ENCODE results near the gene RBM20.
"Not testable (repeated sequence)": the region's sequence is repeated elsewhere in the genome, so short reads cannot be mapped to it uniquely, and the experiment has no call there.

The RBM20 gene

DNA sequence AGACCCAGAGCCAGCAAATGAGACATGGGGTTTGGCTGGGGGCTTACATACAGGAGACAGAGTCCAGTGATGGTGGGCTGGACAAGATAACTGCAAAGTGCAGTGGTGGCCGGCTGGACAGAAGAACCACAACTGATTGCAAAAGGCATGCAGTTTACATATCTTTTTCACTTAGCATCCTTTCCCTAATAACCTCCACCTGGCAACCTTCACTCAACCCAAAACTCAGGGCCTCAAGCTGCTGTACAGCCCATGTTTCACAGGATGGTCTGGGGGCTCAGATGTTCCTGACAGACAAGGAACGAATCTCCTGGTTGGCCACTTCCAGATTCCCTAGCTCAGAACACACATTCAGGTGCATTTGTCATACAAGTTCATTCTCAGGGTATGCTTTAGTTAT lies 219.8 kb downstream of the RBM20 start:
- in situ Hi-C loops (cut with MboI; ENCODE audit: low sequenced_read_pairs) = no loop called here

DNA sequence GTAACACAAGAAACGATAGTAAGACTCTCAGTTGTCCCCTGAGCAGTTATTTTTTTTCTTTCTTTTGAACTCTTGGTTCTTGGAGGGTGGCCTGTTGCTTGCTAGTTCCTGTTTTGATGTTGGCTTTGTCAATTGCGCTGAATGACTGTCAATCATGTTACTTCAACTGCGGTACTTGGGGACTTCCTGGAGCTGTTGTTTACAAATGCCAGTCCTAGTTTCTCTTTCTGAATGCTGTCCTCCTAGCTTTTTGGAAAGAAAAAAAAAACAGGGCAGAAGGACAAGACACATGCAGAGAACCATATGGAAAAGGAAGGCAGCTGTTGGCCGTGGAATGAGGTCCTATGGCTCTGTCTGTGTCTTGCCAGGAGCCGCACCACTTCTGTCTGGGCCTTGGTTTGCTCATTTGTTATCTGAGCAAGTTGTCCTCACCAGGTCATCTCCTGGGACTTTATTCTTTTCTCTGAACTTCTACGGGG lies 220.6 kb downstream of the RBM20 start:
- in situ Hi-C loops (cut with MboI; ENCODE audit: low sequenced_read_pairs) = no loop called here

DNA sequence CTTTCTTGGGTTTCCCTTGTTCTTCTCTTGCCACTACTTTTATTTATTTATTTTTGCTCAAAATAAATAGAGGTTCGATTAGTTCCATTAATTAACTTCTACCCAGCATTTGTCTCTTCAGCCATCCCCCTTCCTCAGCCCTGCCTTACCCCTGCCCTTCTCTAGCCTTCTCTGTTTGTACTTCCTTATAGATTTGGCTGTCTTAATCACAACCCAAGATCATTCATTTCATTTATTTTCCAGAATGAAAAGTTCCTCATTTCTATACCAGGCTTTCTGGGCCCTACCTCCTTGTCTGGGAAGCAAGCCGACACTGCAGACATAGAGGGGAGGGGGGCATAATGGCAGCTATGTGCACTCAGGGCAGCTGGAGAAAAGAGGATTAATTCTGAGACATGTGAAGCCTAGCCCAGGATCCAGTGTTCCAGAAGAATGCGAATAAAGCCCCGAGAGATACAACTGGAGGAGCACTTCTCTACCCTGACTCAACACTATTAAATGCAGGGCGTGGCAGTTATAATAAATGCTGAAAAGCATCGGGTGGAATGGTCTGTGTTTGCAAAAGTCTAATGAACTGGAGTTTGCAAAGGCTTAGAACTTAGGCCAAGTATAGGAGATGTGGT lies 221.2 kb downstream of the RBM20 start:
- in situ Hi-C loops (cut with MboI; ENCODE audit: low sequenced_read_pairs) = no loop called here

DNA sequence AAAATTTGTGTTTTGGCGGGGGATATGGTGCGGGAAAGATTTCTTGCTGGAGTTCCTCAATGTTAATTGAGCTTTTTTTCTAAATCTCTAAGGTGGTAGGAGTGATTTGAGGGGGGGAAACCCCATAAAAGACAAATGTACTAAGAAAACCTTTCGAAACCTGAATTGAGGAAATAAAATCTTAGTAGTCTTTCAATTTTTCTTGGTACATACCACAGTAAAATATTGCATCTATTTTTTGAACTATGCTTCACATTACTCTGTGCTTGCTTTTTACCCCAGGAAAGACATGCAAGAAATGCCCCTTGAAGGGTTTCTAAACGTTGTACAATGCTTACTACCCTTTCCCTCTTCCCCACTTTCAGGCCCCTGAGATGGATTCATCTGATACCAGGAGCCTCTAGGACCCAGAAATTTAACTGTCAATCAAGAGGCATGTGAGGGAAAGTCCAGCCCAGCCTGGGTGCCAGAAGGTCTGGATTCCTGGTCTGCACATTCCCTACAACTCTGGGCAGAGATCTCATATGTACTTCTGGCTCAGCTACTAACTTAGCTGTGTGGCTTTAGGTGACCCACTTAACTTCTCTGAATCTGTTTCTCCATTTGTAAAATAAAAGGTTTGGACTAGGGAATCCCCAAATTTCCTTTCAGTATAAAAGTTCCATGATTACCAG lies 221.8 kb downstream of the RBM20 start:
- in situ Hi-C loops (cut with MboI; ENCODE audit: low sequenced_read_pairs) = no loop called here

DNA sequence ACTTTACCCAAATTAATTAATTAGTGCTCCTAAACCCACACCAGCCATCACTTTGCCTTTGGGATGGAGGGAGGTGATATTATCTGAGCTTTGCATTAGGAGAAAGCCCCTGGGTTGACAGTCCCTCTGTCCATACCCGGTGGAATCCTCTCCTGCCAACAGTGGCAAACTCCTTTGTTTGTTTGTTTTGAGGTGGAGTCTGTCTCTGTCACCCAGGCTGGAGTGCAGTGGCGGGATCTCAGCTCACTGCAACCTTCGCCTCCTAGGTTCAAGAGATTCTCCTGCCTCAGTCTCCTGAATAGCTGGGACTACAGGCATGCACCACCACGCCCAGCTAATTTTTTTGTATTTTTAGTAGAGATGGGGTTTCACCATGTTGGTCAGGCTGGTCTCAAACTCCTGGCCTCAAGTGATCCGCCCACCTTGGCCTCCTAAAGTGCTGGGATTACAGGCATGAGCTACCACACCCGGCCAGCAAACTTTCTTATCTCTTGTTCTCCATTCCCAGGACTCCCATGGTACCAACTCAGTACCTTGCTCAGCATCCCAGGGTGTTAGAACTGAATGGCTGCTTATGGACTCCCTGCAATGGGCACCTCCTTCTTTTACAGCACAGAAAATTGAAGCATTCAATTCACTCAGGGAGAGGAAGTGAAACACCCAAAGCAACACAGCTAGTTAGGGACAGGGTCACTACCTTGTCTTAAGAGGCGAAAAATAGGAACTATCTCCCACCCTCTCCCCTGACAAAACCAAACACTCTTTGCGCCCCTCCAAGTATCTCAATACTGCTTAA lies 223.1 kb downstream of the RBM20 start:
- in situ Hi-C loops (cut with MboI; ENCODE audit: low sequenced_read_pairs) = not testable (repeated sequence)

DNA sequence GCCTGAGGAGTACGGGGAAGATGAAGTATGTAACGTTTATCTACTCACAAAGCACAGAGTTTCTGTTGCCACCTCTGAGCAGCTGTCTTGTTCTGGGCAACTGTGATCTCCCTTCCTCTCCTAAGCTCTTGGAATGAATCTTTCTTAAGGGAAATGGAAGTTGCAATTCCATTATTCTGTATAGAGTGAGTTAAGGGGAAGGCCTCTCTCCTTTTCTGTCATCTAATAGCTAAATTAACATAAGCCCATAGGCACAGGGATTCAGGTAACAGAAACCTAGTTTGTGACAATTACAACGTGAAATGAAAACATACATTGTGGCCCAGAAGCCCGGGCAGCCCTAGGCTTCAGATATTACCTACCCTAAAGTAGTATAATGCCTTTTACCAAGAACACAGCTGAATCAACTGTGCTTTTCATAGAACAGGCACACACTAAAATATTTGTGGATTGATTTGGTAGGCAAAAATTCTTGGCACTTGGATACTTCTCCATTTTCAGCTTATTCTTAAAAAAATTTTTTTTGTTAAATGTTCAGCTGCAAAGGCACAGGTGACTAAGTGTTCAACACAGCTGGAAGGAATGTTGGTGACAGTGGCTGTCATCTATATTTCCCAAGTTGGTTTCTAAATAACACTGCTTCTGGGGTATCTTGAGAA lies 223.8 kb downstream of the RBM20 start:
- in situ Hi-C loops (cut with MboI; ENCODE audit: low sequenced_read_pairs) = no loop called here

DNA sequence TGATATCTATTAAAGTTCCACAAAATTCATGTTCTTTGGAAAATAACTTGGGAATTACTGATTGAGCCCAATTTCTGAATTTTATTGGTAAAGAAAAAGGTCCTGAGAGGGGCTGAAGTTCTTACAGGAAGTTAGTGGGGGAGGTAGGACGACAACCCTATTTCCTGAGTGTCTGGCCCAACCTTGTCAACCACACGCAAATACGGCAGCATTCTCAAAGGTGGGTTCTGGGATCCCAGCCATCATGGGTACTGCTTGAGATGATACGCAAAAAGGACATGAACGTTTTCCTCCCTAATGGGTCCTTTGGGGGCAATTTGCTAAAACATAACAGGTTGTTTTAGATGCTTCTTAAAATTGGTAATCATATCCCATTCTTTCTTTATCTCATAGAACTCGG lies 224.8 kb downstream of the RBM20 start:
- in situ Hi-C loops (cut with MboI; ENCODE audit: low sequenced_read_pairs) = no loop called here

DNA sequence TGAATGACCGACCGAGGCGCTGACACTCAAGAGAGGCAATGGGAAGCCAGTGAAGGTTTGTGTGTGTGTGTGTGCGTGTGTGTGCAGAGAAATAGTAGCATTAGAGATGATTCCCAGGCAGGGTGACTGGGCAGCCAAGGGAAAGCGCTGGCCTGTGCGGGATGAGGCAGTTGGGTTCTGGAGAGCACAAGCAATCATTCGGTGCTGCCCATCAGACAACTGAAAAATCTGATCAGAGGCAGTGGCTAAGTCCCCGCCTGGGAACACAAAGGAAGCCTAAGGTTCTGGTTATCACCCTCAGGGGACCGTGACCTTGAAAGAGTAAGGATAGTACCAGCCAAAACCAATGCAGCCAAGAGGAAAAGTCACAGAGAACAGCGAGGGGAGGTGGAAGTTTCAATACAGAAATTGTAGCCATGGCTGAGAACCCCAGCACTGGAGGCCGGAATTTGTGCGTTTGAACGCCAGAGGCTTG lies 226.7 kb downstream of the RBM20 start:
- in situ Hi-C loops (cut with MboI; ENCODE audit: low sequenced_read_pairs) = no loop called here

DNA sequence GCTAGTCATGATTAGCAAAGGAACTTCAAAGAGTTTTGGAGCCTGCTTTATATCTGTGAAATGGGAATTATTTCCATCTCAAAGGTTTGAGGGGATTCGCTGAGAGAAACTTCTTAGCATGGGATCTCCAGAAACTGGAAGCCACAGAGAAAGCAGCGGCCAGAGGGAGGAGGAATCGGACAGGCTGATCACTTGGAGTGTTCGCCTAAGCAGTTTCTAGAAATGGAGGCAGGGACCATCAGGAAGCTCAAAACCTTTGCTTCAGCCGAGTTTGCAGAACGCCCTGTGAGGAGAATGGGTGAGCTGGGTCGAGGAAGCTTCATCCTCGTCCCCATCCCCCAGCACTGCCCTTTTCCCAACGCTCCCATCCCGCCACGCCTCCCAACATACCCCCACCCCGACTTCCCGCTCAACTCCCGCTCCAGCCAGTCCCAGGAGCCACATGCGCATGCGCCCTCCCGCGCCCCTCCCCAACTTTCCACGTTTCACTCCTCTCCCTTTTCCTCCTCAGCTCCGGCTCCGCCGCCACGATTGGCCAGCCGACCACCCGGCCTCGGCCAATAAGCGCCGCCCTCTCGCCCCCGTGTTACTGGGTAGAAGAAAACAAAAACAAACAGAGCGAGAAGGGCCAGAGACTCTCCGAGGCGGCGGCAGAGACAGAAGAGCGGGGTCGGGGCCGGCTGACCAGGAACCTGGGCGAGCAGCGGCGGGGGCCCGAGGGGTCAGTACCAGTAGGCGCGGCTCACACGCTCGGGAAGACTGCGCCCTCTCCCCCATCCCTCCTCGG lies 227.4 kb downstream of the RBM20 start, which contains the start of gene PDCD4:
PDCD4 (plus strand) TSS at position 631 of the 787 bp plus-strand sequence. CDS start 4,100 bp downstream, outside the sequence.
- in situ Hi-C loops (cut with MboI; ENCODE audit: low sequenced_read_pairs) = no loop called here

DNA sequence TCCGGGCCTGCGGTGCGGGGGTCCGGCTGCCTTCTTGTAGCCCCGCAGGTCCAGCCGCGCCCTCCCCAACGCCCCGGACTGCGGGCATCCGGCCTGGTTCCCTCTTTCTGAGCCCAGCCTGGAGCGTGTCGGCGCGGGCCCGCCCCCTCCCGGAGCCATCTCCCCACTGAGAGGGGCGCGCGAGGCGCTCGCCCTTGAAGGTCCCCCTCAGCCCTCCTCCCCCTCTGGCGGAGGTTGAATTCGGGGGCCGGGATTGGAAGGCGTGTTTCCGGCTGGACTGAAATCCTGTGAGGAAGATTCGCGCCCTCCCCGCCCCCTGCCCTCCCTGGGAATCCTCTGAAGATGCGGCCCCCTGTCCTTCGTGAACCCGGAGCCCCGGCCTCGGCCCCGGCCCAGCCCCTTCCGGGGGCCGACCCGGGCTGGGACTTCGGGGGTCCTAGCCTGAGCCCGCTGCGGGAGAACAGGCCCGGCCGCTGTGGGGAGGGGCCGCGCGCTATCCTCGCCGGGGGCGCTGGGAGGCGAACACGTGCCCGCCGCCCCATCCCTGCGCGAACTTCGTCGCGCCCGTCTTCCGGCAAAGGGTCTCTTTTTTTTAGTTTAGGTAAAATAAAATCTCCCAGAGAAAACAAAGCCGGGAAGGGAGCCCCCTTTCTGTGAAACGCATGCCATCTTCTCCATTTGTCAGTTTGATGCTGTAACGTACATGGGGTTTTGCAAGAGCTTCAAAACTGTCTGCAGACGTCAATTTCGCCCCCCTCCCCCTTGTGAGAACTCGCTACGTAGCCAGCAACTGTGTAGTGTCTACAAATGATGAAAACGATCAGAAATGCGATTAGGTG lies 228.2 kb downstream of the RBM20 start:
- in situ Hi-C loops (cut with MboI; ENCODE audit: low sequenced_read_pairs) = no loop called here

DNA sequence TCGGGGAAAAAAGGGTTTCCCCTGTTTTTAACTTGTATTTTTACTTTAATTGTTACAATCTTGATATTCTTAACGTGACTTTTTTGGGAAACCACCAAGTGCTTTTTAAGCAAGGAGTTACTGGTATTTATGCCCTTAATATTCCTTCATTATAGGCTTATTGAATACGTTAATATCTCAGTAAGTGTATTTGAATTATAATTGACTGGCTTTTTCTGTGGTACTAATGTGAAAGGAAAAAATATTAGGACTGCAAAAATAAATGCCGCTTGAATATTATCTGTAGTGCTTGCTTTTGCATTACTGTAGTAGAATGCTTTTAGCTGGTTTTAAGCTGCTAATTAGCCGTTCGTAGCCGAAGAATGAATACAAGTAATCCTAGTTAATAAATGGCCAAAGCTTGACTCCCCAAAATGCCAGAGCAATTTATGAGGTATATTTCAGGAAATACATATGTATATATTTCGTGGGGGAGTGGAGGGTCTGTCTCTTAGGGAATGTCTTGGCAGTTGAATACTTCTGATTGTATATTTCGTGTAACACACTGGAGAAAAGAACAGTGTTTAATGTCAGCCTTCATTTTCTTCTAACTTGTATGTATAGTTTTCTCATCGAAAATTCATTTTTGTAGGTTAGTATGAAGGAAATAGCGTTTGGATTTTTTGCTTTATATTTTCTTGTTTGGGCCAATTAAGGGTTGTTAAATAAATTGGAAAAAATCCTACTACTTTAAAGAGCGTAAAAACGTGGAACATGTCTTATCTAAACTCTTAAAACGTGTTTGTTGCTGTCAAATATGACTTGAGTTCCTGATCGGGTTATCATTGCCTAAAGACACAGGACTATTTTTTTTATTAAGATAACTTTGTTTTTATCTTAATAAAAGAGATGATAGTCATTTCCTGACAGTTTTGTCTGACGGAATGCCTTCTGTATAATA lies 229.1 kb downstream of the RBM20 start:
- in situ Hi-C loops (cut with MboI; ENCODE audit: low sequenced_read_pairs) = no loop called here

DNA sequence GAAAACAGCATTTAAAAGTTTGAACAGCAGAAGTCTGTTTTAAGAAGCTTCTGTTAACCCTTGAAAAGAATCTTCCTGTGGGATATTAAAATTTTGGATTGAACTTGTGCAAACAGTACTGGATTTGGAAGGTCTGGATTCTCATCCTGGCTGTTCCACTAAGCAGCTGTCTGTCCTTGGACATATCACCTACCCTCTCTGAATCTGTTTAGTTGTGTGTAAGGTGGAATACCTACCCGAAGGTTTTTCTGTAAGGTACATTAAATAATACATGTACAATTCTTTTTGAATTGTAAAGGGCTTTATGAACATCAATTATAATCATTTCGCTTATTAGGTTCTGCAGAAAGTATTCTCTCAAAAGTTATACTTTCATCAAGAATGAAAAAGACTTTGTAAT lies 229.8 kb downstream of the RBM20 start:
- in situ Hi-C loops (cut with MboI; ENCODE audit: low sequenced_read_pairs) = no loop called here

DNA sequence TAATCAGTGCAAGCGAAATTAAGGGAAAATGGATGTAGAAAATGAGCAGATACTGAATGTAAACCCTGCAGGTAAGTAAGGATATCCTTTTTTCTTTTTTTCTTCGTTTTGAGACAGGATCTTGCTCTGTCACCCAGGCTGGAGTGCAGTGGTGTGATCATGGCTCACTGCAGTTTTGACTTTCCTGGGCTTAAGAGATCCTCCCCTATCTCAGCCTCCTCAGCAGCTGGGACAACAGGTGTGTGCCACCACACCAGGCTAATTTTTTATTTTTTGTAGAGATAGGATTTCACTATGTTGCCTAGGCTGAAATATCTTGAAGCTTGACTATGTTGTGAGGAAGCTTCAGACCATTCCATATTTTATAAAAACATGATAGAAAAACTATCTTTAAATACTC lies 231.9 kb downstream of the RBM20 start:
- in situ Hi-C loops (cut with MboI; ENCODE audit: low sequenced_read_pairs) = no loop called here

DNA sequence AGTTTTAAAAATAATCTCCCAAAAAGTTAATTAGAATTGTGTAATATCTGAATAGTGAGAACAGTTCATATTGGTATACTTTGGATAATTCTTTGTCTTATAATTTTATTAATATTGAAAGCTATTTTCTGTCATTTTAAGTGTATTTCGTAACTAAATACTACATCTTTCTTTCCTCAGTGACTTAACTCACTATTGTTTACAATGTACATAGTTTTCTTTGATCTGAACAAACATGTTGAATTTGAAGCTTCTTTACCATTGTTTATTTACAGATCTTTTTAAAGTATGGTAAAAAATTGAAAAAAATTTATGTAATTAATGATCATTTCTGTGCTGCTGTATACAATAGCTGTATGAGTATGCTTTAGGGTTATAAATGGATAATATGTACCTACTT lies 232.7 kb downstream of the RBM20 start:
- in situ Hi-C loops (cut with MboI; ENCODE audit: low sequenced_read_pairs) = no loop called here

DNA sequence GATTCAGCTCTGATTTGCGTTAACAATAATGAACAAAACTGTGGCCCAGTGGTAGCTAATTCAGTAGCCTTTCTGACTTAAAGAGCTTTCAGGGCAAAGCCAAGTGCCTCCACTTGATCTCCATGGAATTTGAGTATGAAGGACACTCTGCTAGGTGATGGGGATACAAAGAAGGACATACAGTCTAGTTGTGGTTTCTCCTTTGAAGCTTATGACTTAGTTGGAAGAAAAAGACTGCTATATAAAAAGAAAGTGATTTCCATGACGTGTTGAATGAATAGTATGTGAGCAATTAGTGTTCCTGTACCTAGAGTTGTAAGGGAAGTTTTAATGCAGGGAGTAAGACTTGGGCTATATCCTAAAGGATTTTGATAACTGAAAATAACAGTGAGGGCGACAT lies 235.9 kb downstream of the RBM20 start:
- in situ Hi-C loops (cut with MboI; ENCODE audit: low sequenced_read_pairs) = no loop called here

DNA sequence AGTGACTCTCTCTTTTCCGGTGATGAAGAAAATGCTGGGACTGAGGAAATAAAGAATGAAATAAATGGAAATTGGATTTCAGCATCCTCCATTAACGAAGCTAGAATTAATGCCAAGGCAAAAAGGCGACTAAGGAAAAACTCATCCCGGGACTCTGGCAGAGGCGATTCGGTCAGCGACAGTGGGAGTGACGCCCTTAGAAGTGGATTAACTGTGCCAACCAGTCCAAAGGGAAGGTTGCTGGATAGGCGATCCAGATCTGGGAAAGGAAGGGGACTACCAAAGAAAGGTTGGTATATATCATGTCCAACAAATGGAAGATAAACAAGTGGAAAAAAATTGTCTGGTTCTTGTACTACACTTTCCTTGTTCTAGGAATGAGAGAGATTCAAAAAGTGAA lies 237.1 kb downstream of the RBM20 start:
- in situ Hi-C loops (cut with MboI; ENCODE audit: low sequenced_read_pairs) = no loop called here

DNA sequence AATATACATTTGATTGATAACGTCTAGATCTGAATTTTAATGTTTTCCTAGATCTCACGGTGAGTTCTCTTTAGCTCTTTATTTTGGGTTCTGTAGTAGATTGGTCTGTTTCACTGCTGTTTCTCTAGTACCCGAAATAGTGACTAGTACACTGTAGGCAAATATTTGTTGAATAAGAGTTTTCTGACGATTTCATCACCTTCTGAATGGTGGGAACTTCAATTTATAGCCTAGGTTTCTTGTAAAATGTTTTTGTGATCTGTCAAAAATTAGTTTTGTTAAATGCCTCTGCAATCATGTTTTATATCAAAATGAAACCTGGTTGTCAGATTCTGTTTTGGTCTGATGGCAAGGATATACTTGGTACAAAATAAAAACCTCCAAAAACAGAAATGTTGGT lies 237.8 kb downstream of the RBM20 start:
- in situ Hi-C loops (cut with MboI; ENCODE audit: low sequenced_read_pairs) = no loop called here

DNA sequence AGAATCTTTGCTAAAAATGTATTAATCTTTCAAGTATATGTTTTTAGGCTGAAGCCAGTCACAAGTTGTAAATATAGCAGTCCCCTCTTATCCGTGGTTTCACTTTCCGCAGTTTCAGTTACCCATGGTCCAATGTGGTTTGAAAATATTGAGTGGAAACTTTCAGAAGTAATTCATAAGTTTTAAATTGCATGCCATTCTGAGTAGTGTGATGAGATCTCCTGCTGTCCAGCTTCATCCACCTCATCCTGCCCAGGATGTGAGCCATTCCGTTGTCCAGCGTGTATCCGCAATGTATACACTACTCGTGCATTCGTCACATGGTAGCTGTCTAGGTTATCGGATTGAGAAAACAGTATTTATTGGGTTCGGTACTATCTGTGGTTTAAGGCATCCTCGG lies 239.8 kb downstream of the RBM20 start:
- in situ Hi-C loops (cut with MboI; ENCODE audit: low sequenced_read_pairs) = no loop called here

All from hTERT RPE-1 (cell line).